Measurements from ENCODE around the gene ERN2. TPM values are rescaled to one million over a fixed set of nuclear protein-coding genes. Genes with fewer than 3 reads are reported as not detected.

The ERN2 gene
- polyA plus RNA-seq, 1 of the 3 experiments (the other 2 are of a cell fraction) = 0.03 TPM

DNA sequence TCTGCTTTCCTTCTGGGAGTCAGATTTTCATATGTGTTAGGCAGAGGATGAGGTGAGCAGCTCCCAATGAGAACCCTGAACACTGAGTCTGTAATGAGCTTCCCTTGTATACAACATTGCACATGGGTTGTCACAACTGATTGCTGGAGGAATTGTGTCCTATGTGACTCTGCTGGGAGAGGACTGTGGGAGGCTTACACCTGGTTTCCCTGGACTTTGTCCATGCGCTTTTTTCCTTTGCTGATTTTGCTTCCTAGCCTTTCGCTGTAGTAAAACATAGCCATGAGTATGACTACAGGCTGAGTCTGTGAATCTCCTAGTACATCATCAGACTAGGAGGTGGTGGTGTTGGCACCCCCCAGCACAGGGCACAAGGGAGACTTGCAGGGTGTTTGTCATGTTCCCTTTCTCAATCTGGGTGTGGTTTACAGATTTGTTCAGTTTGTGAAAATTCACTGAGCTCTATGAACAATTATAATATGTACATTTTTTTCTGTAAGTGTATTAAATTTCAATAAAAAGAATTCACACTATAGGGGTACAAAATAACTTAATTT is 36.0 kb downstream of the ERN2 start (continued):
- TF ChIP-seq GATA2 (CRISPR knock-in tag; IDR thresholded peaks at IDR 0.05) (no peak), YY1 (IDR thresholded peaks at IDR 0.05; ENCODE audit: low read depth) (no peak), JUND (IDR thresholded peaks at IDR 0.05) (no peak)
- TF ChIP-seq, protein P1, sequence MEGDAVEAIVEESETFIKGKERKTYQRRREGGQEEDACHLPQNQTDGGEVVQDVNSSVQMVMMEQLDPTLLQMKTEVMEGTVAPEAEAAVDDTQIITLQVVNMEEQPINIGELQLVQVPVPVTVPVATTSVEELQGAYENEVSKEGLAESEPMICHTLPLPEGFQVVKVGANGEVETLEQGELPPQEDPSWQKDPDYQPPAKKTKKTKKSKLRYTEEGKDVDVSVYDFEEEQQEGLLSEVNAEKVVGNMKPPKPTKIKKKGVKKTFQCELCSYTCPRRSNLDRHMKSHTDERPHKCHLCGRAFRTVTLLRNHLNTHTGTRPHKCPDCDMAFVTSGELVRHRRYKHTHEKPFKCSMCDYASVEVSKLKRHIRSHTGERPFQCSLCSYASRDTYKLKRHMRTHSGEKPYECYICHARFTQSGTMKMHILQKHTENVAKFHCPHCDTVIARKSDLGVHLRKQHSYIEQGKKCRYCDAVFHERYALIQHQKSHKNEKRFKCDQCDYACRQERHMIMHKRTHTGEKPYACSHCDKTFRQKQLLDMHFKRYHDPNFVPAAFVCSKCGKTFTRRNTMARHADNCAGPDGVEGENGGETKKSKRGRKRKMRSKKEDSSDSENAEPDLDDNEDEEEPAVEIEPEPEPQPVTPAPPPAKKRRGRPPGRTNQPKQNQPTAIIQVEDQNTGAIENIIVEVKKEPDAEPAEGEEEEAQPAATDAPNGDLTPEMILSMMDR (IDR thresholded peaks at IDR 0.05) = no peak
- TF ChIP-seq, protein P2, sequence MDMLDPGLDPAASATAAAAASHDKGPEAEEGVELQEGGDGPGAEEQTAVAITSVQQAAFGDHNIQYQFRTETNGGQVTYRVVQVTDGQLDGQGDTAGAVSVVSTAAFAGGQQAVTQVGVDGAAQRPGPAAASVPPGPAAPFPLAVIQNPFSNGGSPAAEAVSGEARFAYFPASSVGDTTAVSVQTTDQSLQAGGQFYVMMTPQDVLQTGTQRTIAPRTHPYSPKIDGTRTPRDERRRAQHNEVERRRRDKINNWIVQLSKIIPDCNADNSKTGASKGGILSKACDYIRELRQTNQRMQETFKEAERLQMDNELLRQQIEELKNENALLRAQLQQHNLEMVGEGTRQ (IDR thresholded peaks at IDR 0.05; ENCODE audit: borderline replicate concordance, low read depth, low read length) = no peak
- TF ChIP-seq, protein P3, sequence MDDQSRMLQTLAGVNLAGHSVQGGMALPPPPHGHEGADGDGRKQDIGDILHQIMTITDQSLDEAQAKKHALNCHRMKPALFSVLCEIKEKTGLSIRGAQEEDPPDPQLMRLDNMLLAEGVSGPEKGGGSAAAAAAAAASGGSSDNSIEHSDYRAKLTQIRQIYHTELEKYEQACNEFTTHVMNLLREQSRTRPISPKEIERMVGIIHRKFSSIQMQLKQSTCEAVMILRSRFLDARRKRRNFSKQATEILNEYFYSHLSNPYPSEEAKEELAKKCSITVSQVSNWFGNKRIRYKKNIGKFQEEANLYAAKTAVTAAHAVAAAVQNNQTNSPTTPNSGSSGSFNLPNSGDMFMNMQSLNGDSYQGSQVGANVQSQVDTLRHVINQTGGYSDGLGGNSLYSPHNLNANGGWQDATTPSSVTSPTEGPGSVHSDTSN (IDR thresholded peaks at IDR 0.05) = no peak

DNA sequence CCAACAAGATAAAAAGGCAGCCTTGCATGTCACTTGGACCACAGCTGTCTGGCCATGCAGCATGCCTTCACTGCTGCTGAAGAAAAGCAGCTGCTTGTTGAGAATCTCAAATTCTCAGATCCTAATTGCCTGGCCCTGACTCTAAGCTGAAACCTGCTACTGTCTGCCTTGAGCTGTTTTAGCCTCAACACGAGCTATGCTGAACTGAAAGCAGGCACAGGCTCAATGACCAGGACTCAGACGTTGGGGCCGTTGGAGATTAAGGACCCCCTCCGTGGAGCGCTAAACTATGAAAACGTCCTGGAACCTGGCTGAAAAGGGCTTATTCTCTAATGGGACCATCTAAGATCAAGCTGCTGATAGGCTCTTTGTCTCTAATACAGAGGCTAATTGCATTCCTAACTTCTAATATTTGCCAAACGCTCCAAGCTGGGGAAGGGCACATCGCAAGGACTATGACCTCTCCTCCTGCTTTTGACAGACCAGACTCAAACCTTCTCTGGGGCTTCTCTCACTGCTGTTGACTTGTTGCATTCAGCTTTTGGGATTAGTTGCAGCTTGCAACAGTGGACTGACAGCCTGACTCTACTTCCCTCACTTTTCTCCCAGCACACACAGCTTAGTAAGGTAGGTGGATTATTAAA is 38.9 kb downstream of the ERN2 start:
- Histone ChIP-seq H3K27ac (ENCODE audit: low read depth in 2 of 2, low read length in 1 of 2) (no peak overlapping the region), H4K20me1 (ENCODE audit: insufficient read depth) (peaks cover 7% of the 10 kb centered on the region), H2AFZ (ENCODE audit: low read depth) (no peak overlapping the region), H3K9me3 (no peaks in the 10 kb centered on the region), H3K79me2 (ENCODE audit: insufficient read depth) (peaks cover 18% of the 10 kb centered on the region), H3K36me3 (replicated peaks in 1 of 2; ENCODE audit: control insufficient read depth in 1 of 2, insufficient read depth in 2 of 2, low read length in 1 of 2) (peaks cover 19 to 37% of the 10 kb centered on the region in 2 experiments), H3K4me1 (ENCODE audit: control insufficient read depth in 1 of 2, insufficient read depth in 2 of 2, low read depth in 1 of 2, low read length in 1 of 2) (peaks cover 5 to 12% of the 10 kb centered on the region in 2 experiments; a peak in 2 of 4 replicates), H3F3A (replicated peaks; ENCODE audit: insufficient read depth) (peaks cover 23% of the 10 kb centered on the region), H3K9me2 (no peaks in the 10 kb centered on the region), H3K9ac (no peak overlapping the region), H3K4me2 (no peak overlapping the region), H3K27me3 (ENCODE audit: insufficient read depth) (no peaks in the 10 kb centered on the region), H3K4me3 (ENCODE audit: low read depth in 2 of 2, low read length in 1 of 2) (no peak overlapping the region)
- 74% methylated on average over 7 of the region's 8 CpGs for WGBS (ENCODE audit: low lambda C conversion rate)
- ChIA-PET POLR2A (no interaction called here), CTCF (interaction anchor here (1.1 kb wide), 2 partner anchors 22 to 79 kb away, joined by 3 read pairs; no protein-coding TSS in a partner anchor)
- no peak for DNase-seq
- TF ChIP-seq RCOR1 (IDR thresholded peaks at IDR 0.05; ENCODE audit: low read length) (no peak), POLR2AphosphoS5 (IDR thresholded peaks at IDR 0.05; ENCODE audit: low read depth, low read length) (no peak), GABPA (IDR thresholded peaks at IDR 0.05; ENCODE audit: low read depth) (no peak), MXI1 (IDR thresholded peaks at IDR 0.05; ENCODE audit: low read depth, low read length) (no peak), RFX5 (IDR thresholded peaks at IDR 0.05; ENCODE audit: low read length) (no peak), SMC3 (IDR thresholded peaks at IDR 0.05; ENCODE audit: low read depth, low read length) (no peak), GATA2 (CRISPR knock-in tag; IDR thresholded peaks at IDR 0.05) (no peak), TEAD4 (IDR thresholded peaks at IDR 0.05; ENCODE audit: borderline replicate concordance, insufficient read depth) (no peak), NFIC (IDR thresholded peaks at IDR 0.05; ENCODE audit: borderline replicate concordance) (no peak)
- TF ChIP-seq, protein P2 (IDR thresholded peaks at IDR 0.05; ENCODE audit: borderline replicate concordance, low read depth, low read length) = no peak
- TF ChIP-seq, protein P4, sequence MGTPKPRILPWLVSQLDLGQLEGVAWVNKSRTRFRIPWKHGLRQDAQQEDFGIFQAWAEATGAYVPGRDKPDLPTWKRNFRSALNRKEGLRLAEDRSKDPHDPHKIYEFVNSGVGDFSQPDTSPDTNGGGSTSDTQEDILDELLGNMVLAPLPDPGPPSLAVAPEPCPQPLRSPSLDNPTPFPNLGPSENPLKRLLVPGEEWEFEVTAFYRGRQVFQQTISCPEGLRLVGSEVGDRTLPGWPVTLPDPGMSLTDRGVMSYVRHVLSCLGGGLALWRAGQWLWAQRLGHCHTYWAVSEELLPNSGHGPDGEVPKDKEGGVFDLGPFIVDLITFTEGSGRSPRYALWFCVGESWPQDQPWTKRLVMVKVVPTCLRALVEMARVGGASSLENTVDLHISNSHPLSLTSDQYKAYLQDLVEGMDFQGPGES (IDR thresholded peaks at IDR 0.05; ENCODE audit: low read depth, low read length) = no peak
